RCC 7860 (cell line): ENCODE data around the gene ASIP.
"Not testable (repeated sequence)": the region's sequence is repeated elsewhere in the genome, so short reads cannot be mapped to it uniquely, and the experiment has no call there.

Source experiments
- DNase-seq: peaks from one replicate; pipeline ENCODE4 v3.0.0-alpha.2; 2015; ENCODE audit warnings: low spot score
- FAIRE-seq: peaks from 2 replicates; lab custom pipeline; 2012; peaks lifted over from hg19 to GRCh38; lab: Jason Lieb, UNC

Gene ASIP

DNA sequence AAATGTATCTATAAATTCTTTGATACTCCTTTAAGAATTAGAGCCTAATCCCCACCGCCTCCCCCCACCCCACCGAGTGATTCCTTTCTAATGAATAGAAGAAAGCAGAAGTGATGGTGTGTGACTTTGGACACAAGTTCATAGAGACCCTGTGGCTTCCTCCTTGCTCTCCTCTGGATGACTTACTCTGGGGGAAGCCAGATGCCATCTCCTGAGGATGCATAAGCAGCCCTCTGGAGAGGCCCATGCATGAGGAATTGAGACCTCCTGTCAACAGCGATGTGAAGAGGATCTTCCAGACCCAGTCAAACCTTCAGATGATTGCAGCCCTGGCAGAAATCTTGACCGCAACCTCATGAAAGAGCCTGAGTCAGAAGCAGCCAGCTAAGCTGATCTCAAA is 40.8 kb downstream of the ASIP start:
- FAIRE-seq, result no peak
- DNase-seq, result no peak

DNA sequence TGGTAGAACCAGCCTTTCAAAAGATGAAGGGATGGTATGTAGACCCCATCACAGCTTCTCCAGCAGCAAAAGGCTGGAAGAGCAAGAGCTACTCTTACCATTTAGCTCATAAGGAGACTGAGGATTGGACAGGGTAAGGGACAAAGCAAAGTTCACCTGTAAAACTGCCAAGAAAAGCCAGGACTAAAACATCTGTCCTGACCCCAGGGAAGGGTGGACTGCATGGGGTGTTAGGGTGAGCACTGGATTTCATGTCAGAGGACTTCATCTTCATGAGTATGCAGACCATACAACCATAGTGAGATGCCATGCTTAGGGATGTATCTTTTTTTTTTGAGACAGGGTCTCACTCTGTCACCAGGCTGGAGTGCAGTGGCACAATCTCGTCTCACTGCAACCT is 42.6 kb downstream of the ASIP start:
- DNase-seq (no peak), FAIRE-seq (no peak)

DNA sequence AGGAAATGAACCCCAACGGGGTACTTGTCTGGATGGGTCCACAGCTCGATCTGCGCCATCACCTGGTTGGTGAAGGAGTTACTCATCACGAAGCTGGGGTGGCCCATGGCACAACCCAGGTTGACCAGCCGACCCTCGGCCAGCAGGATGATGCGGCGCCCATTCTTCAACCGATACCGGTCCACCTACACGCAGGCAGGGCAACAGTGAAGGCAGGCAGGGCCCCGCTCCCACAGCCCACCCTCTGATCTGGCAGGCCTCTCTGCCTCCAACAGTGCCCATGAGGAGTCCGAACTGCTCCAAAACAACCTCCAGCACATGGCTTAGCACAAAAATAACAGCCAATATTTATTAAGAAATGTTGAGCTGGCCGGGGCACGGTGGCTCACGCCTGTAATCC is 44.2 kb downstream of the ASIP start:
- no peak for FAIRE-seq
- no peak for DNase-seq

DNA sequence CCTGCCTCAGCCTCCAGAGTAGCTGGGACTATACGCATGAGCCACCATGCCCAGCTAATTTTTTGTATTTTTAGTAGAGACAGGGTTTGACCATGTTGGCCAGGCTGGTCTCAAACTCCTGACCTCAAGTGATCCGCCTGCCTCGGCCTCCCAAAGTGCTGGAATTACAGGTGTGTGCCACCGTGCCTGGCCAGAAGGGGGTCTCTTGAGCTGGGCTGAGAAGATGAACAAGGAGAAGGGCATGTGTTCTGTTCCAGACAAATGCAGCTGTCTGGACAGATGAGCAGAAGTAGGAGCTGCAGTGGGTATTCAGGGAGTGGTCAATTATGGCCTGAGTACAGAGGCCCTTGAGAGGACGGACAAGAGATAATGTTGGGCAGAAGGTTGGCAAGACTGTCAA is 46.3 kb downstream of the ASIP start:
- not testable (repeated sequence) for DNase-seq, FAIRE-seq

DNA sequence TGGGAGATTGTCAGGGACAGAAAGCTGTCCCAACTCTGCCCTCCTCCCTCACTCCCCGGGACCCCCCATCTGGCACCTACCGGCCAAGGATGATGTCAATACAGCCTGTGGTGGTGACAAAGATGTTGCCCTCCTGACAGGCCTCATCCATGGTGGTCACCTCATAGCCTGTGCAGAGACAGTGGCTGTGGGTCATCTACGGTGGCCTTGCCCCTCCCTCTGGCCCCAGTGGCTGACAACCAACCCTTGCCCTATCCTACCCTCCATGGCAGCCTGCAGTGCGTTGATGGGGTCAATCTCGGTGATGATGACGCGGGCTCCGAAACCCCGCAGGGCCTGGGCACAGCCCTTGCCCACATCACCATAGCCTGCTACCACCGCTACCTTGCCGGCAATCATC is 49.2 kb downstream of the ASIP start:
- DNase-seq, result no peak
- no peak for FAIRE-seq

DNA sequence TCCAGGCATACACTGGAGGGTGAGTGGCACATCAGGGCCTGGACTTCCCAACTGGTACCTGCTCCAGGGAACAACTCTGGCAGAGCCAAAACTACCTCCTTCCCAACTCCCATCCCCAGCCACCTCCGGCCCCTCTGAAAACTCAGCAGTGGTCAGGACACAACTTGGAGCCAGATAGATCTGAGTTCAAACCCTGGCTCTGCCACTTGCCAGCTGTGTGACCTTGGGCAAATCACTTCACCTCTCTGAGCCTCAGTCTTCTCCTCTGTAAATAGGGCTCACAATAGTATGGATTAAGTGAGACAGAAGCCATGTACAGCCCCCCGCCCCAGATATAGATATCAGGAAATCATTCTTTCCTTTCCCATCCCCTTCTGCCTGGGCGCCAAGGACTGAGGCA is 51.3 kb downstream of the ASIP start:
- FAIRE-seq, result no peak
- no peak for DNase-seq

DNA sequence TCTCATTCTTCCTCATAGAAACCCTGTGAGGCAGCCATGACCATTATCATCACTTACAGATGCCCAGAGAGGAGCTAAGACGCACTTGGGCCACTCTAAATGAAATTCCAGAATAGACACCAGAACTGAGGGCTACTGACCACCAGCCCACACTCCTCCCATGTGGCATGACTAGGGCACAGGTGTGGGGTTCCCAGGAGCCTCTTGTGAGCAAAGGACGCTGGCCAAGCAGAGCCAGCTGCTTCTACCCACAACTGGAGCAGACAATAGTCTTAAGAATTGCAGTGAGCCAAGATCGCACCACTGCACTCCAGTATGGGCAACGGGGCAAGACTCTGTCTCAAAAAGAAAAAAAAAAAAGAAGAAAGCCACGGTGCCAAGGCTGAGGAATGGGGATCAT is 51.9 kb downstream of the ASIP start:
- FAIRE-seq (no peak), DNase-seq (no peak)

DNA sequence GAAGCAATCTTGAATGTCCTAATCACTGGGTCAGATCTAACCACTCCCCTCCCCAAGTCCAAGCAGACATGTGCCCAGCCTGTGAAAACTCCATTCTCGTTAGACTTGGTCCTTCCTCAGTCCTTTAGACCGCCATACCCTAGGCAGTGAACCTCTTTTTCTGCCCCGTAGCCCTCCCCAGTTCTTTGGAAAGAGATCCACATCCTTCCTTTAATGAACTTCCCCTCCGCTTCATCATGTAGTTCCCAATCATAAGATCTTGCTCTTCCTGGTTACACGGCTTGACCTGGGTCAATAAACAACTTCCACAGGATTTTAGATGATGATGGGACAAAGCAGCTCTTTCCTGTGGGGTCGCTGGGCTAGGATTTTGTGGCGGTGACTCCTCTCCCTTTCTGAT is 52.4 kb downstream of the ASIP start:
- no peak for DNase-seq
- FAIRE-seq, result no peak

DNA sequence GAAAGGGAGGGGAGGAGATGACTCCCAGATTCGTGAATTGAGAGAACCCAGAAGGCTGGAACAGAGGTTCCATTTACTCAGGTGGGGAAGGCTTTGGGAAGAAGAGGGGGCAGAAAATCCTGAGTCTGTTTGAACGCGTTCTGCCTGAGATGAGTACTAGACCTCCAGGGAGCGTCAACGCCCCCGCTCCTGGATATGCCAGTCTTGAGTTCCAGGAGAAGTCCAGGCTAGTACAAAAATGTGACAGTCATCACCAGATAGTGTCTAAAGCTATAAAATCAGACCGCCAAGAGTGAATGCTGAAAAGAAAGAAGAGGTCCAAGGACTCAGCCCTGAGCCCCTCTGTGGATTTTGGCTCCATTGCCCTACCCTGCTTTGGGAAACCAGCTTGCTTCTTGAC is 53.3 kb downstream of the ASIP start:
- no peak for DNase-seq
- FAIRE-seq, result no peak

DNA sequence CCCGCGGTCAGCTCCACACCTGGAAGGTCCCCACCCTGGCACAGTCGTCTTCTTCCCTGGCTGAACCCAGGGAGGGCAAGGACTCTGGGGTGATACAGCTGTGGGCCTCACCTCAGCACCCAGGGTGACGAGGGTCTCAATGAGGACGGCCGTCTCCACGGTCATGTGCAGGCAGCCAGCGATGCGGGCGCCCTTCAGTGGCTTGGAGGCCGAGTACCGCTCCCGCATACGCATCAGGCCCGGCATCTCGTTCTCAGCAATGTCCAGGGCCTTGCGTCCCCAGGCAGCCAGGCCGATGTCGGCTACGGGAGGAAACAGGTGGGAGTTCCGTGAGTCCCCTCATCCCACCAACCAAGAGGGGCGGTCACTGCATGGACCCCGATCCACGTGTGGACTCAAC is 54.1 kb downstream of the ASIP start:
- FAIRE-seq (no peak), DNase-seq (no peak)

DNA sequence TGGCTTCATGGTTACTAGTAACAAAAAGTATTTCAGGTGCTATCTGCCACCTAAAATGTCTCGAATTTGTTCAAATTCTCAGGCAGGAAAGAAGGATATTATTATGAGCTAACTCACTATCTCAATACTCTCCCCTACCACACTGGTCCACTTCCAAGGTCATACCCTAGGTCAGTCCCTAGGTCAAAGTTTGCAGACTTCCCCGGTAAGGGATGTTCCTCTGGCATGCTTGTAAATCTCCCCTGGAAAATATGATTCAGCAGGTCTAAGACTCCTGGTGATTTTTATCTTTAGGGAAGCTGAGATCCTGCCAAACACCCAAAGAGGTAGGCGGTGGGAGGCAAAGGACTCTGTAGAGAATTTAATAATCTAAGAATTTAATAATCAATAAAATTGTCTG is 55.2 kb downstream of the ASIP start:
- FAIRE-seq (no peak), DNase-seq (no peak)

DNA sequence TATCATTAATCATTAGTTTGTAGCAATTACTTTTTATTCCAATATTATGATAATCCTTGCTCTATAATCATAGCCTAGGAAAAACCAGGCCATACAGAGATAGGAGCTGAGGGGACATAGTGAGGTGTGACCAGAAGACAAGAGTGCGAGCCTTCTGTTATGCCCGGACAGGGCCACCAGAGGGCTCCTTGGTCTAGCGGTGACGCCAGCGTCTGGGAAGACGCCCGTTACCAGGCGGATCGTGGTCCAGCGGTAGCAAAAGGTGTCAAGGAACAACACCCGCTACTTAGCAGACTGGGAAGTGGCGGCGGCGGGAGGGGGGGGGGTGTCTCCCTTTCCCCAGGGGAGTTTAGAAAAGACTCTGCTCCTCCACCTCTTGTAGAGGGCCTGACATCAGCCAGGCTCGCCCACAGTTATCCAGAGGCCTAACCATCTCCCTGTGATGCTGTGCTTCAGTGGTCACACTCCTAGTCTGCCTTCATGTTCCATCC is 57.1 kb downstream of the ASIP start:
- DNase-seq, FAIRE-seq: not testable (repeated sequence)

DNA sequence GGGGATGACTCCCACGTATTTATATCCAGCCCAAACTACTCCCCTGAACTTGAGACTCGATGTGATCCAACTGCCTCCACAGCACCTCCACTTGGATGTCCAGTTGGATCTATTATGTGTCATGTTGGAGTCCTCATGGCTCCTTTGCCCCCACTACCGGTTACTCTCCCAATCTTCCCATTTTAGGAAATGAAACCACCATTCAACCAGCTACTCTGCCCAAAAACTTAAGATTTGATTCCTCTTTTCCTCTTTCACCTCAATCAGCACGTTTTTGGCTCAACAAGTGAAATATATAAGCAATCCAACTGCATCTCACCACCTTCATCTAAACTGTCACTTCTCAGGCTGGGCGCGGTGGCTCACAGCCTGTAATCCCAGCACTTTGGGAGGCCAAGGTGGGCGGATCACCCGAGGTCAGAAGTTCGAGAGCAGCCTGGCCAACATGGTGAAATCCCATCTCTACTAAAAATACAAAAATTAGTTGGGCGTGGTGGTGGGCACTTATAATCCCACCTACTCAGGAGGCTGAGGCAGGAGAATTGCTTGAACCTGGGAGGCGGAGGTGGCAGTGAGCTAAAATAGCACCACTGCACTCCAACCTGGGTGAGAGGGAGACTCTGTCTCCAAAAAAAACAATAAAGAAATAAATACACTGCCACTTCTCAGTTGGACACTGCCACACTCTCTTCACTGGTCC is 58.5 kb downstream of the ASIP start:
- DNase-seq (no peak), FAIRE-seq (no peak)

DNA sequence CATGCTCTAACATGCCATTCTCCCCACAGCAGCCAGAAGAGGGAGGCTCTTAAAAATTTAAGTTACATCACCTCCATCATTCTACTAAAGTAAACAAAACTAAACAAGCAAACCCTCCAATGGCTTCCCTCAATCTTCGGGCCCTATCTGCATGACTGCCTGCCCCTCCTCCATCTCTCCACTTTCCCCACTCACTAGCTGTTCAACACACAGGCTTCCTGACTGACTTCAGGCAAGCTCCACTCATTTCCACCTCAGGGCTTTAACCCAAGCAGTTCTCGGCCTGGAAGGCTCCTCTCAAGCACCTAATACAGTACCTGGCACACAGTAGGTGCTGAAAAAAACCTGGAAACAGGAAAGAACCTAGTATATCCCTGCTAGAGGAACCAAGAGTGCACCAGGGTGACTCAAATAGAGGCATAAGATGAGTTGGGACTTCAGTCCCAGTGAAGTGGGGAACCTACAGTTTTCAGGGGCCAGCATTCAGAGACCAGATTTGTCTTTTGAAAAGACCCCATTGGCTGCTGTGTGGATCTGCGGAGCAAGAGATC is 59.1 kb downstream of the ASIP start:
- no peak for FAIRE-seq
- DNase-seq, result no peak

DNA sequence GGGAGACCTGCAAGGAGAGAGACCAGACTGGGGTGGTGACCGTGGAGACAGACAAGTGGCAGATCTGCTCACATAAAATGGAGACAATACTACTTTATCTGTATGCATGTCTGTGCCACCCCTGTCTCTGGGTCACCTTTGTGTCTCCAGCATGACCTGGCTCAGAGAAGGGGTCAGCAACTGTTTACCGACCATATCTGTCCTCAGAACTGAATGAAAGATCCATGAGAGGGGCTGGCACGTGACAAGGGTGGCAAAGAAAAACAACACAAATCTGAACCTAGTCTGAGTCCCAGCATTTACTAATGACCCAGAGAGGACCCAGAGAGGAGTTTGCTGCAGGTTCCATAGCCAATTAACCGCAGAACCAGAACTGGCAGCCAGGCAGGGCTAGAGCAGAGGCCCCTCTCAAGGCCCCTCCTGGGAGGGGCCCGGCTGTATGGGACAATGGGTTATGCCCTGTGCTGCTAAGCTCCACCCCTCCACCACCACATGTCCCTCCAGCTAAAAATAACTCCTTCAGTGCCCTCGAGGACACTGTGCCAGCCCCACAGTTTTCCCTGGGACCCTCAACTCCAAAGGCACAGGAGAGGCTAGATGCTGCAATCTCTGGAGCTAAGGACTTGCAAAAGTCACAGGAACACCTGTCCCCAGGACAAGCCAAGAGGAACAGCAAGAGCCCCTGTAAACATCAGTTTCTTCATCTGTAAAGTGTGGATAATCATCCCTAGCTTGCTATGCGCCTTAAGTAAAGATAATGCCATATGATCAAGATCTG is 59.8 kb downstream of the ASIP start:
- no peak for FAIRE-seq

DNA sequence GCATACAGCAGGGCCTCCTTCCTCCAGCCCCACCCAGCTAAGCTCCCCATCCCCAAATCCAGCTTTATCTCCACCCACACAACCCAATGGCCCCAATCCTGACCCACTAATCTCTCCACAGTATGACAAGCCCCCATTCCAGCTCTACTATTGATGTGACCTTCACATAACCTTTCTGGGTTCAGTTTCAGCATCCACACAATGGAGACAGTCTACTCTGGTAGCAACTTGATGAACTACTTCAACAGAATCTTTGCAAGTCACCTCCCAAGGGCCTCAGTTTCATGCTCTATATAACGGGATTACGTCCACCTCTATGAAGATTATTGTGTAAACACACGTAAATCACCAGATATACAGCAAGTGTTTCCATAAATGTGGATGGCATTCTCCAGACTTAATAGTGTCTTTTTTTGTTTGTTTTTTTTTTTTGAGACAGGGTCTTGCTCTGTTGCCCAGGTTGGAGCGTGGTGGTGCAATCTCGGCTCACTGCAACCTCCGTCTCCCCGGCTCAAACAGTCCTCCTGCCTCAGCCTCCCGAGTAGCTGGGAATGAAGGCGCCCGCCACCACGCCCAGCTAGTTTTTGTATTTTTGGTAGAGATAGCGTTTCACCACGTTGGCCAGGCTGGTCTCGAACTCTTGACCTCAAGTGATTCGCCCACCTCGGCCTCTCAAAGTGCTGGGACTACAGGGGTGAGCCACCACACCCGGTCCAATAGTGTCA is 60.5 kb downstream of the ASIP start:
- FAIRE-seq (no peak), DNase-seq (no peak)

More for the DNA sequence above, 59.8 kb downstream of the ASIP start:
- no peak for DNase-seq

DNA sequence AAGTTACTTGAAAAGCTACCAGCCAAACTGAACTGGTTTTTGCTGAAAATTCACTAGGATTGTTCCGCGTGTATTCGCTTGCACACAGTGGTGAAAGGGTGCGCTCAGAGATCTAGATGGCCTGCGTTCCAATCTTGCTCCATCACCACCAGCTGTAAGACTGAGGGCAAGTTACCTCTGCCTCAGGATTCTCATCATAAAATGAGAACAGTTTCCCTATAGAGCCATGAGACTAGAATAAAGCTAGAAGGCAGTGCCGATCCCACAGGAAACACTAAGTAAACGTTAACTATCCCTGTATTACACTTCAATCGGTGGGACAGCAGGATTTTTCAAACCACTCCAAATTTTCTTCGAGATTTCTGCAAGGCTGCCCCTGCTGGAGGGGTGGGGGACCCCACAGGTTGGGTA is 61.1 kb downstream of the ASIP start:
- FAIRE-seq, result no peak
- peak; percentile 7 for DNase-seq

DNA sequence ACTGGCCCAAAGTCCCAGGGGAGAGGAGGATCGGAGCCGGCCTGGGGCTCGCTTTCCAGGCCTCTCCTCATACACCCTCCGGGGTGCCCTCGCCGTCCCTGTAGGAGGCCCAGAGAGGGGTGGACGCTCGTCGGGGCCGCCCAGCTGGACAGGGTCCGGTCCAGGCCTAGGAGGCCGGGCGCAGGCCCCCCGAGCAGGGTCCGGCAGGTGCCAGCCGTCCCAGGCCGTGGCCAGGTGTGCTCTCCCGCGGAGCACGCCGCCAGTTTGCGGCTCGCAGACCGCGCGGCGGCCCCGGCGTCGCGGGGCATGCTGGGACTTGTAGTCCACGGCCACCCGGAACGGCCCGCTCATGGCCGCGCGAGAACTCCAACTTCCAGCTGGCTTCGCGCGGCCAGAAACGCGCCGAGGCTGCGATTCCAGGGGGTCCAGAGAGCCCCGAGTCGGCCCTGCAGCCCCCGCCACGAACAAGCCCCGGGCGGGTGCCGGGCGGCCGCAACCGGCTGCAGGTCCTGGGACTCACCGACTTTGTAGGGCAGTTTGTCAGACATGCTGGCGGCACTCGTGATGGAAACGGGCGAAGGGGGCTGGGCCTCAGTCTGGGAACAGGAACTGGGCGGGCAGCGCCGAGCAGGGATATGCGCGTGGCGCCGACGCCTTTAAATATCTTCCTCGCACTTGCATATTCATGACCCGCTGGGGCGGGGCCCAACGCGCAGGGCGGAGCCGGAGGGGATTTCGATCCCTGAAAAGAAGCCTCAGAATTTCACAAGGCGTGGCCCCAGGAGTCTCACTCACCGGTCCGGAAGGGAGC is 61.7 kb downstream of the ASIP start, which contains the start of gene AHCY:
Gene AHCY (minus strand): TSS at position 633 of the 811 bp plus-strand sequence. CDS start 85 bp downstream, at position 548.
- FAIRE-seq (peak; percentile 89), DNase-seq (peak; percentile 97)

DNA sequence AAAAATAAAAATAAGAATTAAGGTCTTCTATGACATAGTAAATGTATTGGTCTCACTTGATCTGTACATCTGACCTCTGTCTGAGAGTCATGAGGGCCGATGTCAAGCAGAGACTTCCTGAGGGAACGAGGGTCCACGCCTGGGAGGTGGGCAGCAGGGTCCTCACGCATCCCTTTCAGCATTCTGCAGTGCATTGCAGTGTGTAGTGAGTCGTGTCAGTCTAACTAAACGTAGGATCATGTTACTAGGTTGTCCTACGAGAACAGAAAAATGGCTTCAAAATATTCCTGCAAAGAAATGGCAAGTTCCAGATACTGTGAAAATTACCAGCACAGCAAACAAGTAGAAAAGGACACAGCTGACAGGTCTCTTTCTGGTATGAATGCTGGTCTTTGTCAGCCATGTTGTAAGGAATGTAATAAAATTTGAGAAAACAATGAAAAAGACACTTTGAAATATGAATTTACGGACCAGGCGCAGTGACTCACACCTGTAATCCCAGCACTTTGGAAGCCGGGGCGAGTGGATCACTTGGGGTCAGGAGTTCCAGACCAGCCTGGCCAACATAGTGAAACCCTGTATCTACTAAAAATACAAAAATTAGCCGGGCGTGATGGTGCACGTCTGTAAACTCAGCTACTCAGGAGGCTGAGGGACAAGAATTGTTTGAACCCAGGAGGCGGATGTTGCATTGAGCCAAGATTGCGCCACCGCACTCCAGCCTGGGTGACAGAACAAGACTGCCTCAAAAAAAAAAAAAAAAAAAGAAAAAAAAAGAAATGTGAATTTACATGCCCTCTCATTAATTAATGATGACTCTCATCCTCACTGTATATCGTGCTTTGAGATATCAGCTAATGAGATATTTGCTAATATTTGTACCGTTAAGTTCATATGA is 64.4 kb downstream of the ASIP start:
- DNase-seq (no peak), FAIRE-seq (no peak)
